ENCODE data around the gene STYK1.
"Not testable (repeated sequence)": the region's sequence is repeated elsewhere in the genome, so short reads cannot be mapped to it uniquely, and the experiment has no call there.

DNA sequence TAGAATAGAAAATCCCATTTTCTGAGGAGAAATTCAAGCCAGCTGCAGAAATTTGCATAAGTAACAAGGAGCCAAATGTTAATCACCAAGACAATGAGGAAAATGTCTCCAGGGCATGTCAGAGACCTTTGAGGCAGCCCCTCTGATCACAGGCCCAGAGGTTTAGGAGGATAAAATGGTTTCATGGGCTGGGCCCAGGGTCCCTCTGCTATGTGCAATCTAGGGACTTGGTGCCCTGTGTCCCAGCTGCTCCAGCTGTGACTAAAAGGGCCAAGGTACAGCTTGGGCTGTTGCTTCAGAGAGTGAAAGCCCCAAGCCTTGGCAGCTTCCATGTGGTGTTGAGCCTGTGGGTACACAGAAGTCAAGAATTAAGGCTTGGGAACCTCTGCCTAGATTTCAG lies 27.3 kb downstream of the STYK1 start:
- TF ChIP-seq, protein P1, sequence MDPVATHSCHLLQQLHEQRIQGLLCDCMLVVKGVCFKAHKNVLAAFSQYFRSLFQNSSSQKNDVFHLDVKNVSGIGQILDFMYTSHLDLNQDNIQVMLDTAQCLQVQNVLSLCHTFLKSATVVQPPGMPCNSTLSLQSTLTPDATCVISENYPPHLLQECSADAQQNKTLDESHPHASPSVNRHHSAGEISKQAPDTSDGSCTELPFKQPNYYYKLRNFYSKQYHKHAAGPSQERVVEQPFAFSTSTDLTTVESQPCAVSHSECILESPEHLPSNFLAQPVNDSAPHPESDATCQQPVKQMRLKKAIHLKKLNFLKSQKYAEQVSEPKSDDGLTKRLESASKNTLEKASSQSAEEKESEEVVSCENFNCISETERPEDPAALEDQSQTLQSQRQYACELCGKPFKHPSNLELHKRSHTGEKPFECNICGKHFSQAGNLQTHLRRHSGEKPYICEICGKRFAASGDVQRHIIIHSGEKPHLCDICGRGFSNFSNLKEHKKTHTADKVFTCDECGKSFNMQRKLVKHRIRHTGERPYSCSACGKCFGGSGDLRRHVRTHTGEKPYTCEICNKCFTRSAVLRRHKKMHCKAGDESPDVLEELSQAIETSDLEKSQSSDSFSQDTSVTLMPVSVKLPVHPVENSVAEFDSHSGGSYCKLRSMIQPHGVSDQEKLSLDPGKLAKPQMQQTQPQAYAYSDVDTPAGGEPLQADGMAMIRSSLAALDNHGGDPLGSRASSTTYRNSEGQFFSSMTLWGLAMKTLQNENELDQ (CRISPR knock-in tag; IDR thresholded peaks at IDR 0.05; ENCODE audit: borderline replicate concordance), result not testable (repeated sequence)
- TF ChIP-seq ZNF197 (CRISPR knock-in tag; IDR thresholded peaks at IDR 0.05; ENCODE audit: low read depth); SMAD1 (IDR thresholded peaks at IDR 0.05; ENCODE audit: low read depth, low read length, partially characterized antibody); E2F3 (CRISPR knock-in tag; IDR thresholded peaks at IDR 0.05); ZKSCAN1 (IDR thresholded peaks at IDR 0.05; ENCODE audit: low read depth, low read length); MAX (CRISPR knock-in tag; IDR thresholded peaks at IDR 0.05); SRSF1 (IDR thresholded peaks at IDR 0.05; ENCODE audit: low read depth, low read length); TAF1 (IDR thresholded peaks at IDR 0.05; ENCODE audit: control insufficient read depth, extremely low read depth, insufficient read depth, low read length, severe bottlenecking); TEAD1 (CRISPR knock-in tag; IDR thresholded peaks at IDR 0.05): not testable (repeated sequence)
- TF ChIP-seq, protein P2, sequence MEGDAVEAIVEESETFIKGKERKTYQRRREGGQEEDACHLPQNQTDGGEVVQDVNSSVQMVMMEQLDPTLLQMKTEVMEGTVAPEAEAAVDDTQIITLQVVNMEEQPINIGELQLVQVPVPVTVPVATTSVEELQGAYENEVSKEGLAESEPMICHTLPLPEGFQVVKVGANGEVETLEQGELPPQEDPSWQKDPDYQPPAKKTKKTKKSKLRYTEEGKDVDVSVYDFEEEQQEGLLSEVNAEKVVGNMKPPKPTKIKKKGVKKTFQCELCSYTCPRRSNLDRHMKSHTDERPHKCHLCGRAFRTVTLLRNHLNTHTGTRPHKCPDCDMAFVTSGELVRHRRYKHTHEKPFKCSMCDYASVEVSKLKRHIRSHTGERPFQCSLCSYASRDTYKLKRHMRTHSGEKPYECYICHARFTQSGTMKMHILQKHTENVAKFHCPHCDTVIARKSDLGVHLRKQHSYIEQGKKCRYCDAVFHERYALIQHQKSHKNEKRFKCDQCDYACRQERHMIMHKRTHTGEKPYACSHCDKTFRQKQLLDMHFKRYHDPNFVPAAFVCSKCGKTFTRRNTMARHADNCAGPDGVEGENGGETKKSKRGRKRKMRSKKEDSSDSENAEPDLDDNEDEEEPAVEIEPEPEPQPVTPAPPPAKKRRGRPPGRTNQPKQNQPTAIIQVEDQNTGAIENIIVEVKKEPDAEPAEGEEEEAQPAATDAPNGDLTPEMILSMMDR (IDR thresholded peaks at IDR 0.05 in 2 of 3, conservative IDR thresholded peaks at IDR 0.05 in 1 of 3; ENCODE audit: insufficient read depth in 2 of 3, low read depth in 1 of 3, low read length in 3 of 3), result not testable (repeated sequence)

All from K562 (cell line).